GM12878 (cell line): ENCODE results near the gene SCAMP1. TPM values are rescaled to one million over a fixed set of nuclear protein-coding genes. Genes with fewer than 3 reads are reported as not detected.

Experiments
- ATAC-seq: fragments of 200-7000 bp; cut with Tn5 transposase; 3 replicates; pipeline ENCODE4 v1.9.1; 2020; ENCODE audit warnings: mild to moderate bottlenecking, moderate library complexity
- BruUV-seq: library from RNA; stranded (reverse); fragments of 400-500 nt; replicated peaks from 2 replicates; lab custom pipeline; 2021; lab: Mats Ljungman, UMichigan
- CTCF ChIA-PET: fragments of 300-600 bp; sonication (Branson Sonifier 250); formaldehyde crosslinking; extraction: SDS; loops from one replicate; lab custom pipeline; 2021; ENCODE audit warnings: inconsistent platforms; lab: Yijun Ruan, JAX
- POLR2A ChIA-PET: fragments of 350-600 bp; formaldehyde crosslinking; extraction: SDS; loops from one replicate; lab custom pipeline; 2021; ENCODE audit warnings: inconsistent platforms; lab: Charles Lee
- RAD21 ChIA-PET: fragments of 300-600 bp; sonication (Branson Sonifier 250); formaldehyde crosslinking; loops from one replicate; lab custom pipeline; 2023; ENCODE audit warnings: antibody characterized with exemption; ENCODE audit not compliant: unreplicated experiment; lab: Charles Lee
- SMC1A ChIA-PET: fragments of 300-600 bp; sonication (Branson Sonifier 250); formaldehyde crosslinking; loops from one replicate; lab custom pipeline; 2023; ENCODE audit not compliant: unreplicated experiment, uncharacterized antibody; lab: Charles Lee
- DNase-seq: peaks from one replicate; pipeline ENCODE4 v3.0.0-alpha.2; 2011; ENCODE audit warnings: low read depth, low spot score
- FAIRE-seq: peaks from 3 replicates; lab custom pipeline; 2011; peaks lifted over from hg19 to GRCh38; lab: Jason Lieb, UNC
- H2AFZ ChIP-seq: 2 replicates; pipeline ENCODE4 v1.6.0; 2011; ENCODE audit warnings: low read depth, low read length, control low read depth; ENCODE audit not compliant: control insufficient read depth
- H3K27ac ChIP-seq: 2 replicates; pipeline ENCODE4 v1.5.1; 2011; ENCODE audit warnings: control low read depth; ENCODE audit not compliant: control insufficient read depth, insufficient read depth
- H3K27me3 ChIP-seq, 2 experiments: replicated peaks in 1 of 2; 2 replicates each; pipeline versions ENCODE4 v1.6.0 to v1.6.1; 2011; ENCODE audit warnings: low read length in 1 of 2; ENCODE audit not compliant: control insufficient read depth in 2 of 2, insufficient read depth in 2 of 2
- H3K36me3 ChIP-seq, 2 experiments: 2 replicates each; pipeline ENCODE4 v1.5.1; 2011; ENCODE audit warnings: low read length in 1 of 2; ENCODE audit not compliant: control insufficient read depth in 2 of 2, insufficient read depth in 2 of 2
- H3K4me1 ChIP-seq: 2 replicates; pipeline ENCODE4 v1.6.1; 2011; ENCODE audit warnings: mild to moderate bottlenecking, low read length, moderate library complexity, mixed read lengths; ENCODE audit not compliant: control insufficient read depth, insufficient read depth
- H3K4me2 ChIP-seq: 2 replicates; pipeline ENCODE4 v1.6.0; 2011; ENCODE audit warnings: control low read depth; ENCODE audit not compliant: control insufficient read depth, insufficient read depth
- H3K4me3 ChIP-seq: fragments of 200-600 bp; sonication (generic); 2 replicates; pipeline ENCODE4 v1.5.1; 2016
- H3K79me2 ChIP-seq: 2 replicates; pipeline ENCODE4 v1.6.0; 2011; ENCODE audit warnings: low read length; ENCODE audit not compliant: control insufficient read depth, insufficient read depth
- H3K9ac ChIP-seq: 2 replicates; pipeline ENCODE4 v1.8.0; 2011; ENCODE audit warnings: low read length, control low read depth, mixed read lengths; ENCODE audit not compliant: control insufficient read depth, insufficient read depth
- H3K9me3 ChIP-seq: replicated peaks from 3 replicates; pipeline ENCODE4 v1.5.1; 2011; ENCODE audit warnings: mild to moderate bottlenecking, low read length; ENCODE audit not compliant: control insufficient read depth, insufficient read depth
- H4K20me1 ChIP-seq: 2 replicates; pipeline ENCODE4 v1.6.0; 2011; ENCODE audit not compliant: control insufficient read depth, insufficient read depth
- HCFC1 ChIP-seq: fragments of 150-350 bp; IDR thresholded peaks from 2 replicates; pipeline ENCODE4 v1.6.1; 2014; ENCODE audit warnings: low read length
- HDGF ChIP-seq: fragments of 450-650 bp; IDR thresholded peaks from 2 replicates; pipeline ENCODE4 v1.6.1; 2016; ENCODE audit warnings: antibody characterized with exemption
- RUNX3 ChIP-seq: IDR thresholded peaks from 2 replicates; pipeline ENCODE4 v1.6.1; 2012; ENCODE audit warnings: low read length, inconsistent platforms
- in situ Hi-C: fragments of 300-500 bp; cut with MboI; formaldehyde crosslinking; loops from 9 replicates; pipeline ENCODE4 v1.14.3; 2018; ENCODE audit warnings: mixed read lengths
- intact Hi-C: fragments of 100-400 bp; cut with micrococcal nuclease; formaldehyde crosslinking; loops from one replicate; pipeline ENCODE4 v1.14.2; 2022; ENCODE audit not compliant: unreplicated experiment
- polyA plus RNA-seq, 11 experiments: library from polyadenylated mRNA; depleted of rRNA in 4 of 11; unstranded in 6 of 11; stranded (reverse) in 5 of 11; fragments of >200 nt; fragmentation: Nextera tagmentation in 4 of 11; fragmentation: Illumina TruSeq in 1 of 11; extraction: Ambion mirVana in 4 of 11; extraction: Trizol in 1 of 11; gene quantifications; 1 replicate in 1 of 11; 2 replicates in 10 of 11; pipeline versions ENCODE4 v1.2.1 to v1.2.3, GENCODE V29; 2011 to 2016; ENCODE audit warnings: inconsistent platforms in 2 of 11, missing spikeins in 2 of 11, low read depth in 1 of 11
- total RNA-seq, 4 experiments: library from RNA; depleted of rRNA in 3 of 4; stranded (reverse); fragments of >200 nt in 3 of 4; fragmentation: Illumina TruSeq in 1 of 4; extraction: Trizol in 1 of 4; gene quantifications; 2 replicates each; pipeline versions ENCODE4 v1.2.1 to v1.2.3, GENCODE V29; 2013 to 2021
- TF ChIP-seq, protein P1 (sequence below): fragments of 450-650 bp; IDR thresholded peaks from 2 replicates; pipeline ENCODE4 v1.6.1; 2017; ENCODE audit warnings: mild to moderate bottlenecking, moderate library complexity

The SCAMP1 gene
- total and polyA plus RNA-seq, 10 of the 15 experiments (the other 5 are each of a cell fraction or from before 2014, with no cell fraction given): 6.4 to 27.9 (median 20.0) TPM

DNA sequence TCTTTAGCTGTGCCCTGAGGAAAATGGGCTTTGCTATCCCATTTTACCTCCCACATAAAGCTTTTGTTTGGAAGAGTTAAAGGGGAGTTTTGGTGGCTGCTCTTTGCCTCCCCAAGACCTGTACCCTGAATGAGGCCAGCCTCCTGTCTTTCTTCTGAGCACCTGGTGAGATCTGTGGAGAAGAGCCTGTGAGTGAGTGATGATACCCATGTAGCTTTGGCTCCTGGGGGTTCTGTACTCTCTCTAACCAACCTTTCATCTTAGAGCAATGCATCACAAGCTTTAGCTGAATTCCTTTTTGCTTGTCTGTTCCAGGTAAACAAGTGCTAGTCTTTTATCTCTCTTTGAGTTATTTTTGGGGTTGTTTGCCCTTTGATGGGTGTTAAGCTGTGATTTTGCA lies 73.6 kb downstream of the SCAMP1 start:
- DNase-seq (no peak), FAIRE-seq (no peak), ATAC-seq (no peak)
- intact Hi-C loops: no loop called here
- CTCF ChIA-PET: interaction anchor here (1.1 kb wide), 1 partner anchor 9 kb away, joined by 4 read pairs; no protein-coding TSS in a partner anchor
- Histone ChIP-seq H3K9me3 (no peaks in the 10 kb centered on the region), H3K27ac (no peak overlapping the region), H3K79me2 (no peaks in the 10 kb centered on the region), H2AFZ (no peak overlapping the region), H3K27me3 (no peaks in the 10 kb centered on the region), H3K9ac (no peak overlapping the region), H3K4me3 (no peak overlapping the region), H3K4me2 (no peak overlapping the region), H3K4me1 (no peaks in the 10 kb centered on the region)
- SMC1A ChIA-PET: no interaction called here
- BruUV-seq: TSS peak; percentile 29
- RAD21 ChIA-PET: interaction anchor here (0.5 kb wide), 1 partner anchor 96 kb away, joined by 4 read pairs; no protein-coding TSS in a partner anchor
- TF ChIP-seq HDGF: no peak
- no peak for TF ChIP-seq RUNX3
- TF ChIP-seq, protein P1, sequence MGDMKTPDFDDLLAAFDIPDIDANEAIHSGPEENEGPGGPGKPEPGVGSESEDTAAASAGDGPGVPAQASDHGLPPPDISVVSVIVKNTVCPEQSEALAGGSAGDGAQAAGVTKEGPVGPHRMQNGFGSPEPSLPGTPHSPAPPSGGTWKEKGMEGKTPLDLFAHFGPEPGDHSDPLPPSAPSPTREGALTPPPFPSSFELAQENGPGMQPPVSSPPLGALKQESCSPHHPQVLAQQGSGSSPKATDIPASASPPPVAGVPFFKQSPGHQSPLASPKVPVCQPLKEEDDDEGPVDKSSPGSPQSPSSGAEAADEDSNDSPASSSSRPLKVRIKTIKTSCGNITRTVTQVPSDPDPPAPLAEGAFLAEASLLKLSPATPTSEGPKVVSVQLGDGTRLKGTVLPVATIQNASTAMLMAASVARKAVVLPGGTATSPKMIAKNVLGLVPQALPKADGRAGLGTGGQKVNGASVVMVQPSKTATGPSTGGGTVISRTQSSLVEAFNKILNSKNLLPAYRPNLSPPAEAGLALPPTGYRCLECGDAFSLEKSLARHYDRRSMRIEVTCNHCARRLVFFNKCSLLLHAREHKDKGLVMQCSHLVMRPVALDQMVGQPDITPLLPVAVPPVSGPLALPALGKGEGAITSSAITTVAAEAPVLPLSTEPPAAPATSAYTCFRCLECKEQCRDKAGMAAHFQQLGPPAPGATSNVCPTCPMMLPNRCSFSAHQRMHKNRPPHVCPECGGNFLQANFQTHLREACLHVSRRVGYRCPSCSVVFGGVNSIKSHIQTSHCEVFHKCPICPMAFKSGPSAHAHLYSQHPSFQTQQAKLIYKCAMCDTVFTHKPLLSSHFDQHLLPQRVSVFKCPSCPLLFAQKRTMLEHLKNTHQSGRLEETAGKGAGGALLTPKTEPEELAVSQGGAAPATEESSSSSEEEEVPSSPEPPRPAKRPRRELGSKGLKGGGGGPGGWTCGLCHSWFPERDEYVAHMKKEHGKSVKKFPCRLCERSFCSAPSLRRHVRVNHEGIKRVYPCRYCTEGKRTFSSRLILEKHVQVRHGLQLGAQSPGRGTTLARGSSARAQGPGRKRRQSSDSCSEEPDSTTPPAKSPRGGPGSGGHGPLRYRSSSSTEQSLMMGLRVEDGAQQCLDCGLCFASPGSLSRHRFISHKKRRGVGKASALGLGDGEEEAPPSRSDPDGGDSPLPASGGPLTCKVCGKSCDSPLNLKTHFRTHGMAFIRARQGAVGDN: no peak
- no peak for TF ChIP-seq HCFC1
- TF ChIP-seq, all 136 proteins: peak for 0
- POLR2A ChIA-PET: interaction anchor here (0.6 kb wide), 1 partner anchor 40 kb away, joined by 3 read pairs; no protein-coding TSS in a partner anchor
- no peaks in the 10 kb centered on the region; a peak in 1 of 4 replicates for H3K36me3 ChIP-seq
- no peaks in the 10 kb centered on the region for H4K20me1 ChIP-seq
- in situ Hi-C loops: no loop called here
